GM10847 (cell line): ENCODE data around the gene SLC16A2.

Experiments used
- POLR2A ChIP-seq: IDR thresholded peaks from 2 replicates; pipeline ENCODE4 v1.6.1; 2011; ENCODE audit not compliant: insufficient read length; ENCODE audit errors: extremely low read depth

SLC16A2 gene

DNA sequence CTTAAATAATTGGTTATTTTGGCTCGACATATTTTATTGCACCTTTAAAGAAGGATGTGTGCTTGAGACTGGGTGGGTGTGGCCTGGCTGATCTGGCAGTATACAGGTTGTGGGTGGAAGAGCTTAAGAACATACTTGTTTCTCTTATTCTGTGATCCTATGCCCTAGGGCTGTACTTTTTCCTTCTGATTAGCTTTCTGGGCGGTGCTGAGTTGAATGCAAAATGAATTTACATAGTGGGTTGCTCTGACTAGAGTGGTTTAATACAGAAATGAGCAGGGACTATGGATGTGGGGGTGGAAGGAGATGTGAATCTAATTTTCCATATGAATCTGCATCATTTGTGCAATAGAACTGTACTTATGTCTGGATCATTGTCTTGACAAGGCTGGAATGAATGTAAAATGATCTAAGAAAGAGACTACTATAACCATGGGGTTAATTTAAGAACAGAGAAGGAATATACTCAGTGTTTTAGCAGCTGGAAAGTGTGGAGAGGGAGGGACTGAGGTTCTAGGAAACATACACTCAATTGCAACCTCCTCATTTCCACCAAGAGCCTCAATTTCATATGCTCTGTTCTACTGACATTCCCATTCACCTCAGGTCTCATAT, 119.4 kb downstream of the SLC16A2 start:
- TF ChIP-seq POLR2A = no peak

DNA sequence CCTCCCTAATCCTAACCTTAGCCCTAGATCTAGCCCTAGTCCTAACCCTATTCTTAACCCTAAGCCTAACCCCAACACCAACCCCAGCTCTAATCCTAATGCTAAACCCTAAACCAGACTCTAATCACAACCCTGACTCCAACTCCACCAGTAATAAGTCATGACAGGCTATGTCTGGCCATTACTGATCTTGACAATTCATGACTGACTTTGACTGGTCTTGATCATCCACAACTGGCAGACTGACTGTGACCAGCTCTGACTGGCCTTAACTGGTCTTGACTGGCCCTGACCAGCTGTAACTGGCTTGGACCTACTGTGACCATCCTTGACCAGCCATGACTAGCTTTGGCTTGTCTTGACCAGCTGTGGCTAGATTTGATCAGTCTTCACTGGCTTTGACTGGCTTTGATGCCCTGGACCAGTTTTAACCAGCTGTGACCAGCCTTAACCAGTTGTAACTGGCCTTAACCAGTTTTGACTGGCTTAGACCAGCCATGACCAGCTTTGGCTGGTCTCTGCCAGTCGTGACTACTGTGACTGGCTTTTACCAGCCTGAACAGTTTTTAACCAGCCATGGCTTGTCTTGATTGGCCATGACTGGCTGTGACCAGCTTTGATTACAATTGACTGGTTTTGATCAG, 124.7 kb downstream of the SLC16A2 start:
- no peak for TF ChIP-seq POLR2A

DNA sequence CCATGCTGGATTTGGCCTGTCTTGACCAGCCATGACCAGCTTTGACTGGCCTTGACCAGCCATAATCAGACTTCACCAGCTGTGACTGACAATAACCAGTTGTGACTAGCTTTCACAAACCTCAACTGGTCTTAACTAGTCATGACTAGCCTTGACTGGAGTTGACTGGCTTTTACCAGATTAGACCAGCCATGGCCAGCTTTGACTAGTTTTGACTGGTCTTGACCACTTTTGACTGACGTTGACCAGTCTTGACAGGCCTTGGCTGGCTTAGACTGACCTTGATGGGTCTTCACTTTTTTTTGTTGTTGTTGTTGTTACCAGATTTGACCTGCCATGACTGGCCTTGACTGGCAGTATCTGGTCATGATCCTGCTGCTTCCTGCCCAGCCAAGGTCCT, 125.7 kb downstream of the SLC16A2 start:
- TF ChIP-seq POLR2A = no peak

DNA sequence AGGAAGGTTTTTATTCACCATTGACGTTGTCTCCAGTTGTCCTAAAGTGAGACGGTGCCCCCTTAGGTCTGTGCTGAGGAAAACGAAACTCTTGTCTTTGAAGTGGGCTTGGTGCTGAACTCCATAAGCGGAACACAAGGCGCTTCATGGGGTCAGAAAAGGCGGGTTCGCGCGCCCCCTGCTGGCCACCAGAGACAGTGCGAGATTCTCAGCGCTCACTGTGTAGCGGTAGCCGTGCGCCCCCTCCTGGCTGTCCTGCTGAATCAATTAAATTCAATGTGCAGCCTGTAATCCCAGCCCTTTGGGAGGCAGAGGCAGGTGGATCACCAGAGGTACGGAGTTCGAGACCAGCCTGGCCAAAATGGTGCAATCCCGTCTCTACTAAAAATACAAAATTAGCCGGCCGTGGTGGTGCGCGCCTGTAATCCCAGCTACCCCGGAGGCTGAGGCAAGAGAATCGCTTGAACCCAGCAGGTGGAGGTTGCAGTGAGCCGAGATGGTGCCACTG, 129.1 kb downstream of the SLC16A2 start:
- TF ChIP-seq POLR2A = no peak

DNA sequence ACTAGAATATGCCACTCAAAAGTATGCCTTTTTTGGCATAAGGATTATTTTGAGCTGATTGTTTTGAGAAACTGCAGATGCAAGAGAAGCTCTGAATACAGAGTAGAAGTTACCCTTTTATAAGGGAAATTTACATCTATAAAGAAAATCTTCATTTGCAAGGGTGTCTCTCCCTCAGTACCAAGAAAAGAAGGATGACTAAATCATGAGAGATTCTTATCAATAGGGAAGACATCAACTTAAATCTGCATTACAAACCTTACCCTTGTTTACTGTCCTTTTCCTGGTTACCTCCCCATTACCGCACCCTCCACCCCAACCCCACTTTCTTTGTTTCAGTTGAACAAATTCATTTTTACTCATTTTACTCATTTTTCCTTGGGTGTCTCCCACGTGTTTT, 130.6 kb downstream of the SLC16A2 start:
- no peak for TF ChIP-seq POLR2A

DNA sequence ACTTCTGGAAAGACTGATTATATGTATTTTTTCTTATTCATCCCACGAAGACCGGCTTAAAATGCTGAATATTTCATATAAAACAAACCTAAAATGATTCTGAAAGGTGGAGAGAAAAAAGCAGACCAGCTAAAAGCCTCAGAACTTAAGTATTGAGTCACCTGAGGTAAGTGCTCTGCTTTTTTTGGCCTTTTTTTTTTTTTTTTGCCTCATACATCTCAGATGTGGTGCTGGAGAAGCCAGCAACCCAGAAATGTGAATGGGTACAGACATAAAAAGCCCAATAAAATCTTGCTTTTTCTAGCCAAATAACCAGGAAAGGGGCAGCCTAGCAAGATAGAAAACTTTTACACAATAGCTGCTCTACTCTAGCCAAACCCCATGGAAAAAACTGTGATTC, 136.1 kb downstream of the SLC16A2 start:
- TF ChIP-seq POLR2A = no peak

DNA sequence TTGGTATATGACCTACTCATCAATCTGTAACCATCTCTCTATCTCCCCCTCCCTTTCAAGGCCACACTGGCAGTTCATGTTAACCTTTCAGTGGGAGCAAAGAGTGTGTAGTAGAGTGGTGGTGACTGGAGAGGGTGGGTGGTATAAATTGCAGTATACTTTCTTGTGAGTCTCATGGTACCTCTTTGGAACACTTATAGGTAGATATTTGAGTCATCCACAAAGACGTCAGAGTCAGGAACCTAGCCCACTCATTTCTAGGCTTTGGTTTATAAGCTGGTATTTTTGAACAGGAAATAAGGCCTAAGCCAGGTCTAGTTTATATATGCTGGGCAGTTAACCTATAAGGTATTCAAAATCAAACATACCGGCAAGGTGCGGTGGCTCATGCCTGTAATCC, 156.8 kb downstream of the SLC16A2 start:
- TF ChIP-seq POLR2A = no peak

DNA sequence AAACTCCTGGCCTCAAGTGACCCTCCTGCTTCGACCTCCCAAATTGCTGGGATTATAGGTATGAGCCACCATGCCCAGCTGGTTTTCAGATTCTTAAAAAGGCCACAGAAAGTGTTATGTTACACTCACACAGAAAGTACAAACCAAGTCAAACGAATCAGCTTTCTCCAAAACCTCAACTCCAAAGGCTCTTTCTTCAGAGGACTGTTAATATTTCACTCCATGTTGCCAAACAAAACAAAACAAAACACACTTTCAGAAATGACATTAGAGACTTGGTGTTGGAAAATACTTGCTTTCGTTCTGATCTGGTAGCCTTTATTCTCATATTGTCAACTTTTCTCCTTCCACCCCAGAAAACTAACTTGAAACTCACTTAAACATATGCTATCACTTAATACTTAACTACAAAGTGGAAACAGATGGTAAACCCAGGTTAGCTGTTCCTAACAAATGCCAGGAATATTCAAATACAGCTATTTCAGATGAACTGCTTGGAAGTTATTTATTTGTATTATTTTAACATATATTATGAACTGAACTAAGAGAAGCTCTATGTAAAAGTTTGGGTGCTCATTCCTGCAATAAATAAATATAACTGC, 158.4 kb downstream of the SLC16A2 start:
- no peak for TF ChIP-seq POLR2A
